ENCODE measurements around the gene SYCP2. TPM values are rescaled to one million over a fixed set of nuclear protein-coding genes. Genes with fewer than 3 reads are reported as not detected.
A peak's percentile ranks its signal among the peaks of the same experiment; 100 is the strongest.

The SYCP2 gene
- total RNA-seq, 1 donor from 2014 or later: 1.0 TPM

DNA sequence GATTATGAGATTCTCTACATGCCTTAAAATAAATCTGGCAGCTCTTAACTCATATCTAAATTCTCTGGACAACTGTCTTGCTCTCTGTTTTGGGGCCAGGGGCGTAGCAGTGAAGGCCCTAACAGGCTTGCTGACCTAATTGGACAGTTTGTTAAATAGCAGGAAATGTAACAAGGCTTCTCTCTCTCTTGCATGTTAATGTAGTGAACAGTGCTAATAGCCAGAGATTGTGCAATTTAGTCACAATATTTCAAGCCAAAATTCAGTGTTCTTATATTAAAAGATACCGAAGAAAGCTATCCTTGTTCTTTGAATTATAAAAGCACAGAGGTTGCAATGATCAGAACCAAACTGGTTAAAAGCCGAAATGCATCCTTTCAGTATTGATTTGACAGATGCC is 3.7 kb upstream of the SYCP2 start:
- H3K4me1 ChIP-seq: peaks cover 72% of the 10 kb centered on the region
- H3K27me3 ChIP-seq (ENCODE audit: low read depth): no peaks in the 10 kb centered on the region
- H3K4me3 ChIP-seq: peak overlapping the region; percentile 85
- intact Hi-C loops (cut with micrococcal nuclease): no loop called here
- no peaks in the 10 kb centered on the region for H3K9me3 ChIP-seq (replicated peaks)
- H3K27ac ChIP-seq (replicated peaks): peak overlapping the region; percentile 100
- DNase-seq: no peak
- TF ChIP-seq, protein P1, sequence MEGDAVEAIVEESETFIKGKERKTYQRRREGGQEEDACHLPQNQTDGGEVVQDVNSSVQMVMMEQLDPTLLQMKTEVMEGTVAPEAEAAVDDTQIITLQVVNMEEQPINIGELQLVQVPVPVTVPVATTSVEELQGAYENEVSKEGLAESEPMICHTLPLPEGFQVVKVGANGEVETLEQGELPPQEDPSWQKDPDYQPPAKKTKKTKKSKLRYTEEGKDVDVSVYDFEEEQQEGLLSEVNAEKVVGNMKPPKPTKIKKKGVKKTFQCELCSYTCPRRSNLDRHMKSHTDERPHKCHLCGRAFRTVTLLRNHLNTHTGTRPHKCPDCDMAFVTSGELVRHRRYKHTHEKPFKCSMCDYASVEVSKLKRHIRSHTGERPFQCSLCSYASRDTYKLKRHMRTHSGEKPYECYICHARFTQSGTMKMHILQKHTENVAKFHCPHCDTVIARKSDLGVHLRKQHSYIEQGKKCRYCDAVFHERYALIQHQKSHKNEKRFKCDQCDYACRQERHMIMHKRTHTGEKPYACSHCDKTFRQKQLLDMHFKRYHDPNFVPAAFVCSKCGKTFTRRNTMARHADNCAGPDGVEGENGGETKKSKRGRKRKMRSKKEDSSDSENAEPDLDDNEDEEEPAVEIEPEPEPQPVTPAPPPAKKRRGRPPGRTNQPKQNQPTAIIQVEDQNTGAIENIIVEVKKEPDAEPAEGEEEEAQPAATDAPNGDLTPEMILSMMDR (IDR thresholded peaks at IDR 0.05; ENCODE audit: borderline replicate concordance): no peak
- peaks cover 2% of the 10 kb centered on the region for H3K36me3 ChIP-seq

DNA sequence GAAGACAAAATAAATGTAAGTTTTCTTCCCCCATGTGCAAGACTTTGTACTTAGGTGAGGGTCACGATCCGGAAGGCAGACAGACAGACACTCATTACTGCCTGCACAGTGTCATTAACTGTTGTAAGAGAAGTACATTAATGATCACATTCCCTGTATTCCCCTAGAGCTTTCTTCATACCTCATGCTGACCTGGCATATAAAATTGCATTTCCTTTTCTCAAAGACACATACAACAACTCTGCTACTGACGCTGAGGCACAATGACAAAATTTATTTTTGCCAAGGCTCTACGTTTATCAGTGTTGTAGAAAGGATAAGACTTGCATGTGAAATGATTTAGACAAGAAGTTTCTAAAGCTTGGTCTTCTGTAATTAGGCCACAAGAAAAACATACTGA is 3.0 kb upstream of the SYCP2 start:
- DNase-seq: no peak
- peak overlapping the region; percentile 85 for H3K4me3 ChIP-seq
- intact Hi-C loops (cut with micrococcal nuclease): no loop called here

DNA sequence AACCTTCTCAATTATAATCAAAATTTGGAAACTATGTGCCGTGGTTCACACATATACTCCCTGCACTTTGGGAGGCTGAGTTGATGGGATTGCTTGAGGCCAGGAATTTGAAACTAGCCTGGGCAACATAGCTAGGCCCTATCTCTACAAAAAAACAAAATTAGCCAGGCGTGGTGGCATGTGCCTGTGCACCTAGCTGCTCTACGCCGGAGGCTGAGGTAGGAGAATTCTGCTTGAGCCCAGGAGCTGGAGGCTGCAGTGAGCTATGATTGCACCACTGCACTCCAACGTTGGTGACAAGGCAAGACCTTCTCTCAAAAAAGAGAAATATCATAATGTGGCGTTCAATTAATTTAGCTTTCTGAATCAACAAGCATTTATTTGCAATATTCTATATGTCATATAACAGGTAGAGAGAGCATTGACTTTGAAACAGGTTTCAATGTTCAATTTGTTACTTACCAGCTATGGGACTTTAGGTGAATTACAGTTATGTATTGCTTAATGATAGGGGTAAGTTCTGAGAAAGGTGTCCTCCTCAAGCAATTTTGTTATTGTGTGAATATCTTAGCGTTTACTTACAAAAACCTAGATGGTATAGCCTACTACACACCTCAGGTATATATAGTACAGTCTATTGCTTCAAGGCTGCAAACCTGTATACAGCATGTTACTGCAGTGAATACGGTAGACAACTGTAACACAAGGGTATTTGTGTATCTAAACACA is 2.2 kb upstream of the SYCP2 start:
- TF ChIP-seq, protein P1 (IDR thresholded peaks at IDR 0.05; ENCODE audit: borderline replicate concordance): no peak
- intact Hi-C loops (cut with micrococcal nuclease): no loop called here
- Histone ChIP-seq H3K27ac (replicated peaks) (peak overlapping the region; percentile 100), H3K4me1 (peaks cover 59% of the 10 kb centered on the region), H3K27me3 (ENCODE audit: low read depth) (no peaks in the 10 kb centered on the region), H3K4me3 (peak overlapping the region; percentile 85), H3K9me3 (replicated peaks) (no peaks in the 10 kb centered on the region), H3K36me3 (no peaks in the 10 kb centered on the region)
- no peak for DNase-seq

More for the DNA sequence above, 3.0 kb upstream of the SYCP2 start:
- H3K27ac ChIP-seq (replicated peaks): peak overlapping the region; percentile 100
- no peaks in the 10 kb centered on the region for H3K9me3 ChIP-seq (replicated peaks)
- H3K36me3 ChIP-seq: no peaks in the 10 kb centered on the region
- TF ChIP-seq, protein P1 (IDR thresholded peaks at IDR 0.05; ENCODE audit: borderline replicate concordance): no peak
- no peaks in the 10 kb centered on the region for H3K27me3 ChIP-seq (ENCODE audit: low read depth)
- H3K4me1 ChIP-seq: peaks cover 65% of the 10 kb centered on the region

DNA sequence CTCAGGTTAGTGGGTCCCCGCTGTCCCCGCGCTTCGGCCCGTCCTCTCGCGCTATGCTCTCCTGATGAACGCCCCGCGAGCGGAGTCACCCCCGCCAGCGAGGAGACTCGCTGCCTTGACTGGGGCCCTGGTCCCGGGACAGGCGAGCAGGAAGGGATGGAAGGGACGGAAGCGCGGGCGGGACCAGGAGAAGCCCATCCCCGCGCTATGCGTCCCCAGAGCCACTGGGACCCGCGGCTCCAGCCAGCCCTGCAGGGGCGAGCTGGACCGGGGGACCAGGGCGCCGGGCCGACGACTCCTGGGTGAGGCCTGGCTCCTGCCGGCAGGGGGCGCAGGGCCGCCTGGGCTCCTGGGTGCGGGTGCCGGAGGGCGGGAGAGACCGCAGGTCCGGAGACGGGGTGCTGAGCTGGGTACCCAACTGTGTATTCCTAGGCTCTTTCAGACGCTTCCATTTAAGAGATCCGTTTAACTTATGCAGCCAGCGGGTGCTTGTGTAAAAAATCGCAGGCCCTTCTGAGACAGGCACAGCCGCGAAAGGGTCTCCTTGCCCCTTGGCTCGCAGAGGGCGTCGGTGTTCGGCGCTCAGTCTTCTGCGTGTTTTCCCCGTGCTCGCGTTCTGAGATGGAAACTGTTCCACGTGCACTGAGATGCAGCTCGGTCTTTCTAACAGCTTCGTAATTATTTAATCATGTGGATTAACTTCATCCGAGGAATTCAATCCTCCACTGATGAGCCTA is 580 bp upstream of the SYCP2 start:
- H3K9me3 ChIP-seq (replicated peaks): no peaks in the 10 kb centered on the region
- intact Hi-C loops (cut with micrococcal nuclease): no loop called here

DNA sequence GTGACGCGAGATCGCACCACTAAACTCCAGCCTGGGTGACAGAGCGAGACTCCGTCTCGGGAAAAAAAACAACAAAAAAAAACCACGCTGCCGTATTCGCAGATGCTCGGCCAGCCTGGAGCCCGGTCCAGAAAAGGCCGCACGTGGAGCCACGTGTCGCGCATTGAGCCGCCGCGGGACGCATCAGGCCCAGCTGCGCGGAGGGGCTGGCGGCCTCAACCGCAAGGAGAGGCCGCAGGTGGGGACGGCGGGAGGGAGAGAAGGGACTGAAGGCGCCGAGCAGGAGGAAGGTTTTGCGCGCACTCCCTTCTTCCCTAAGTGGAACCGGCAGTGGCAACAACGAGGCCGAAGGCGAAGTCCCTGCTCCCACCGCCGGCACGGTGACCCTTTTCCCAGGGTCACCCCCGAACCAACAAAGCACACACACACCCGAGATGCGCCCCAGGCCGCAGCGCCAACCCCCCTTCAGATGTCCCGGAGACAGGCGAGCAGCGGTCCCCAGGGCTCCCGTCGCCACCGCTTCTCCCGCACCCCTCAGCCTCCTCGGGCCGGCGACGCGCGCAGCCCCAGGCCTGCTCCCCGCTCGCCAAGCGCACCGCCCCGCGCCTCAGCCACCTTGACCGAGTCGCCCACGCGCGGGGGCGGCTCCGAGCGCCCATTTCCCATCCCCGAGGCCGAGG is 681 bp downstream of the SYCP2 start:
- Histone ChIP-seq H3K4me1 (peaks cover 38% of the 10 kb centered on the region), H3K9me3 (replicated peaks) (no peaks in the 10 kb centered on the region), H3K4me3 (peak overlapping the region; percentile 86), H3K36me3 (no peaks in the 10 kb centered on the region), H3K27ac (replicated peaks) (peak overlapping the region; percentile 92), H3K27me3 (ENCODE audit: low read depth) (no peaks in the 10 kb centered on the region)
- intact Hi-C loops (cut with micrococcal nuclease): no loop called here
- TF ChIP-seq, protein P1 (IDR thresholded peaks at IDR 0.05; ENCODE audit: borderline replicate concordance): no peak
- DNase-seq: no peak

More for the DNA sequence above, 580 bp upstream of the SYCP2 start:
- Histone ChIP-seq H3K27ac (replicated peaks) (peak overlapping the region; percentile 92), H3K4me3 (peak overlapping the region; percentile 86), H3K4me1 (peaks cover 50% of the 10 kb centered on the region), H3K36me3 (no peaks in the 10 kb centered on the region), H3K27me3 (ENCODE audit: low read depth) (no peaks in the 10 kb centered on the region)
- peak; percentile 86 for DNase-seq
- TF ChIP-seq, protein P1 (IDR thresholded peaks at IDR 0.05; ENCODE audit: borderline replicate concordance): peak; percentile 98

All from left ventricle myocardium inferior (tissue), 1 donor.